HL-60 (cell line): ENCODE measurements around the gene SNX5.
A peak's percentile ranks its signal among the peaks of the same experiment; 100 is the strongest.

Experiments used
- GABPA ChIP-seq: IDR thresholded peaks from 2 replicates; pipeline ENCODE4 v1.6.1; 2012; ENCODE audit warnings: low read depth
- POLR2AphosphoS5 ChIP-seq: IDR thresholded peaks from 2 replicates; pipeline ENCODE4 v1.6.1; 2012; ENCODE audit warnings: low read depth
- TF ChIP-seq, protein P1 (sequence below): IDR thresholded peaks from one replicate; pipeline ENCODE4 v1.5.1; 2011; ENCODE audit warnings: low read length, control low read depth, inconsistent platforms; ENCODE audit not compliant: insufficient read depth

DNA sequence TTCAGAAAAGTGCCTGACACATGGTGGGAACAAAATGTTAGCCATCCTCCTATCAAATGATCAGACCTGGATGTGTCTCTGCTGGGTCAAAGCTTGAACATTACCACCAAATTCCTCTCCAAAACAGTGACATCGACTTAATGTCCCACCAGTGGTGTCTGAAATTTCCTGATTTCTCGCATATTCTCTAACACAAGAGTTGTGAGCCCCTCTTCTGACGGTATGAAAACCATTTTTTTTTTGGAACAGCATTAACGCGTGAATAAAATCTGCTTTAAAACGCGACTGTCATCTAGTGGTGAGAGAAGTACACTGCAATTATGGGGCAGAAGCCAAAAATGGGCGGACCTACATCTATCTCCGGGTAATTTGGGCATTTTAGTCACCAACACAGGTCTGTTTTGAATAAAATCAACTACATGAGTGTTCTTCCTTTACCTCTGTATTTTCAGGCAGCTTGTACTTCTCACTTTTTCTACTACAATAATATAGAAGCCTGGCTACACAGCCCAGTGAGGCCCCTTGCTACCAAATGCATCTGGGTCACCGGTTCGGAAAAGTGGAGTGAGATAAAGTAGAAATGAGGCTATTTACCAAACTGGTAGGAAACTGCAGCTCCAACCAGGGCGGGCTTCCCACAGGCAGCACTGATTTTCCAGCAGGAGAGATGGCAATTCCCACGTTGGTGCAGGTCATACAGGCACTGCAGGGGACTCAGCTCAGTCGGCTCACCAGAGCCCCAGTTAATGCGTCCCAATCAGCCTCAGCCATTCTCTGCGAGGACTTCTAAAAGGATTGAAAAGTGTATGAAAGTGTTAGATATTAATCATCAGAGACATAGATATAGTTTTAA lies 27.6 kb upstream of the SNX5 start:
- TF ChIP-seq, protein P1, sequence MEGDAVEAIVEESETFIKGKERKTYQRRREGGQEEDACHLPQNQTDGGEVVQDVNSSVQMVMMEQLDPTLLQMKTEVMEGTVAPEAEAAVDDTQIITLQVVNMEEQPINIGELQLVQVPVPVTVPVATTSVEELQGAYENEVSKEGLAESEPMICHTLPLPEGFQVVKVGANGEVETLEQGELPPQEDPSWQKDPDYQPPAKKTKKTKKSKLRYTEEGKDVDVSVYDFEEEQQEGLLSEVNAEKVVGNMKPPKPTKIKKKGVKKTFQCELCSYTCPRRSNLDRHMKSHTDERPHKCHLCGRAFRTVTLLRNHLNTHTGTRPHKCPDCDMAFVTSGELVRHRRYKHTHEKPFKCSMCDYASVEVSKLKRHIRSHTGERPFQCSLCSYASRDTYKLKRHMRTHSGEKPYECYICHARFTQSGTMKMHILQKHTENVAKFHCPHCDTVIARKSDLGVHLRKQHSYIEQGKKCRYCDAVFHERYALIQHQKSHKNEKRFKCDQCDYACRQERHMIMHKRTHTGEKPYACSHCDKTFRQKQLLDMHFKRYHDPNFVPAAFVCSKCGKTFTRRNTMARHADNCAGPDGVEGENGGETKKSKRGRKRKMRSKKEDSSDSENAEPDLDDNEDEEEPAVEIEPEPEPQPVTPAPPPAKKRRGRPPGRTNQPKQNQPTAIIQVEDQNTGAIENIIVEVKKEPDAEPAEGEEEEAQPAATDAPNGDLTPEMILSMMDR: peak; percentile 98
- TF ChIP-seq POLR2AphosphoS5 (no peak), GABPA (no peak)
